ENCODE results near the gene THSD7B. TPM values are rescaled to one million over a fixed set of nuclear protein-coding genes. Genes with fewer than 3 reads are reported as not detected.
A peak's percentile ranks its signal among the peaks of the same experiment; 100 is the strongest.

The THSD7B gene
- total RNA-seq, 4 donors from 2014 or later, result under 0.01 to 0.29 (median 0.03) TPM

- H3K4me3 ChIP-seq, result peak overlapping the region; percentile 52 to 57 (median 52)
- no peak overlapping the region for H3K27ac ChIP-seq (replicated peaks in 1 of 4)
- WGBS, result 6% methylated on average over 29 of the region's 47 CpGs
- TF ChIP-seq EP300 (IDR thresholded peaks at IDR 0.05), result no peak
- TF ChIP-seq POLR2AphosphoS5 (IDR thresholded peaks at IDR 0.05), result no peak
- no peak for TF ChIP-seq CTCF (IDR thresholded peaks at IDR 0.05)
- TF ChIP-seq POLR2A (IDR thresholded peaks at IDR 0.05; ENCODE audit: low read depth), result no peak
- peaks cover 11 to 28% (median 26%) of the 10 kb centered on the region in 4 donors for H3K4me1 ChIP-seq
- peaks cover 0 to 59% (median 16%) of the 10 kb centered on the region in 4 donors for H3K27me3 ChIP-seq
- no peaks in the 10 kb centered on the region for H3K36me3 ChIP-seq
- H3K9me3 ChIP-seq, result no peaks in the 10 kb centered on the region
- DNase-seq (ENCODE audit: extremely low spot score), result no peak
- intact Hi-C loops (cut with DNase I), result no loop called here
Measured at GRCh38 chr2:136764452-136765255, 691 bp upstream of the THSD7B start.

GRCh38 chr2:136766073-136766404 lies 694 bp downstream of the THSD7B start:
- Histone ChIP-seq H3K4me1 (peaks cover 11 to 28% (median 26%) of the 10 kb centered on the region in 4 donors), H3K36me3 (no peaks in the 10 kb centered on the region), H3K27me3 (peaks cover 0 to 65% (median 16%) of the 10 kb centered on the region in 4 donors), H3K27ac (replicated peaks in 1 of 4) (no peak overlapping the region), H3K9me3 (no peaks in the 10 kb centered on the region), H3K4me3 (peak overlapping the region; percentile 52 to 57 (median 52))
- TF ChIP-seq EP300 (IDR thresholded peaks at IDR 0.05) (no peak), CTCF (IDR thresholded peaks at IDR 0.05) (no peak), POLR2AphosphoS5 (IDR thresholded peaks at IDR 0.05) (no peak), POLR2A (IDR thresholded peaks at IDR 0.05; ENCODE audit: low read depth) (no peak)
- intact Hi-C loops (cut with DNase I), result no loop called here
- 0% methylated on average over 5 of the region's 17 CpGs for WGBS
- DNase-seq (ENCODE audit: extremely low spot score), result no peak

GRCh38 chr2:136767030-136767429 lies 1.7 kb downstream of the THSD7B start:
- no peaks in the 10 kb centered on the region for H3K9me3 ChIP-seq
- no peak overlapping the region for H3K4me3 ChIP-seq
- WGBS, result 36% methylated on average over 2 of the region's 2 CpGs
- TF ChIP-seq EP300 (IDR thresholded peaks at IDR 0.05) (no peak), POLR2AphosphoS5 (IDR thresholded peaks at IDR 0.05) (no peak), CTCF (IDR thresholded peaks at IDR 0.05) (no peak), POLR2A (IDR thresholded peaks at IDR 0.05; ENCODE audit: low read depth) (no peak)
- intact Hi-C loops (cut with DNase I), result no loop called here
- no peak overlapping the region for H3K27ac ChIP-seq (replicated peaks in 1 of 4)
- no peak for DNase-seq (ENCODE audit: extremely low spot score)
- H3K36me3 ChIP-seq, result no peaks in the 10 kb centered on the region
- peaks cover 11 to 28% (median 26%) of the 10 kb centered on the region in 4 donors for H3K4me1 ChIP-seq
- peaks cover 0 to 69% (median 16%) of the 10 kb centered on the region in 4 donors for H3K27me3 ChIP-seq

- Histone ChIP-seq H3K9me3 (no peaks in the 10 kb centered on the region), H3K27me3 (peaks cover 0 to 56% (median 13%) of the 10 kb centered on the region in 4 donors), H3K4me1 (peaks cover 7 to 21% (median 19%) of the 10 kb centered on the region in 4 donors), H3K4me3 (no peak overlapping the region), H3K36me3 (no peaks in the 10 kb centered on the region), H3K27ac (replicated peaks in 1 of 4) (no peak overlapping the region)
- TF ChIP-seq CTCF (IDR thresholded peaks at IDR 0.05), result no peak
- WGBS, result 71% methylated on average over 6 of the region's 6 CpGs
- no peak for DNase-seq (ENCODE audit: extremely low spot score)
- intact Hi-C loops (cut with DNase I), result no loop called here
Measured at GRCh38 chr2:136769871-136770270, 4.5 kb downstream of the THSD7B start.

Measured in esophagus muscularis mucosa (tissue), 4 donors.